Gastroesophageal sphincter (tissue), 3 donors: Measurements from ENCODE around the gene LMO2.

Experiments
- EP300 ChIP-seq: sonication (generic); formaldehyde crosslinking; IDR thresholded peaks from one replicate; pipeline ENCODE4 v1.6.1; 2017; ENCODE audit warnings: antibody characterized with exemption, mild to moderate bottlenecking
- POLR2A ChIP-seq, 2 donors: fragments of 450-650 bp; IDR thresholded peaks; one replicate each; pipeline ENCODE4 v1.6.1; 2017; ENCODE audit warnings: antibody characterized with exemption in 2 of 2, mild to moderate bottlenecking in 2 of 2, moderate library complexity in 1 of 2
- POLR2AphosphoS5 ChIP-seq: sonication (generic); formaldehyde crosslinking; IDR thresholded peaks from one replicate; pipeline ENCODE4 v1.6.1; 2017; ENCODE audit warnings: antibody characterized with exemption
- TF ChIP-seq, protein P1 (sequence below), 4 experiments: fragments of 200-600 bp in 2 of 4; fragments of 450-650 bp in 2 of 4; sonication (generic) in 1 of 4; IDR thresholded peaks; one replicate each; pipeline ENCODE4 v1.5.1; 2017 to 2019; ENCODE audit warnings: antibody characterized with exemption in 4 of 4, mild to moderate bottlenecking in 2 of 4, moderate library complexity in 2 of 4

GRCh38 chr11:33912405-33913361 is 20.8 kb upstream of the LMO2 start:
- TF ChIP-seq POLR2AphosphoS5 (peak; percentile 13), EP300 (no peak), POLR2A (IDR thresholded peaks at IDR 0.05) (no peak)
- TF ChIP-seq, protein P1, sequence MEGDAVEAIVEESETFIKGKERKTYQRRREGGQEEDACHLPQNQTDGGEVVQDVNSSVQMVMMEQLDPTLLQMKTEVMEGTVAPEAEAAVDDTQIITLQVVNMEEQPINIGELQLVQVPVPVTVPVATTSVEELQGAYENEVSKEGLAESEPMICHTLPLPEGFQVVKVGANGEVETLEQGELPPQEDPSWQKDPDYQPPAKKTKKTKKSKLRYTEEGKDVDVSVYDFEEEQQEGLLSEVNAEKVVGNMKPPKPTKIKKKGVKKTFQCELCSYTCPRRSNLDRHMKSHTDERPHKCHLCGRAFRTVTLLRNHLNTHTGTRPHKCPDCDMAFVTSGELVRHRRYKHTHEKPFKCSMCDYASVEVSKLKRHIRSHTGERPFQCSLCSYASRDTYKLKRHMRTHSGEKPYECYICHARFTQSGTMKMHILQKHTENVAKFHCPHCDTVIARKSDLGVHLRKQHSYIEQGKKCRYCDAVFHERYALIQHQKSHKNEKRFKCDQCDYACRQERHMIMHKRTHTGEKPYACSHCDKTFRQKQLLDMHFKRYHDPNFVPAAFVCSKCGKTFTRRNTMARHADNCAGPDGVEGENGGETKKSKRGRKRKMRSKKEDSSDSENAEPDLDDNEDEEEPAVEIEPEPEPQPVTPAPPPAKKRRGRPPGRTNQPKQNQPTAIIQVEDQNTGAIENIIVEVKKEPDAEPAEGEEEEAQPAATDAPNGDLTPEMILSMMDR (IDR thresholded peaks at IDR 0.05) = no peak
